HepG2 (cell line): ENCODE results near the gene AFF1. TPM values are rescaled to one million over a fixed set of nuclear protein-coding genes. Genes with fewer than 3 reads are reported as not detected.

Source experiments
- ATAC-seq: fragments of 200-7000 bp; cut with Tn5 transposase; 3 replicates; pipeline ENCODE4 v1.9.1; 2020; ENCODE audit warnings: mild to moderate bottlenecking, moderate library complexity
- BruUV-seq: library from RNA; stranded (reverse); fragments of 400-500 nt; replicated peaks from 2 replicates; lab custom pipeline; 2021; lab: Mats Ljungman, UMichigan
- CTCF ChIA-PET: fragments of 300-600 bp; formaldehyde crosslinking; extraction: SDS; loops from one replicate; lab custom pipeline; 2021; ENCODE audit warnings: low total read pairs, inconsistent platforms, low intra/inter-chr PET ratio; lab: Yijun Ruan, JAX
- POLR2A ChIA-PET: fragments of 350-600 bp; sonication (Branson Sonifier 250); formaldehyde crosslinking; loops from one replicate; lab custom pipeline; 2020; ENCODE audit warnings: antibody characterized with exemption, inconsistent platforms; lab: Yijun Ruan, JAX
- DNase-seq: peaks from one replicate; pipeline ENCODE4 v3.0.0-alpha.2; 2015; ENCODE audit warnings: low spot score
- FAIRE-seq: peaks from 3 replicates; lab custom pipeline; 2011; peaks lifted over from hg19 to GRCh38; lab: Jason Lieb, UNC
- H2AFZ ChIP-seq: one replicate; pipeline ENCODE4 v1.6.1; 2011; ENCODE audit warnings: low read length, inconsistent platforms
- H3K27ac ChIP-seq: fragments of 300-600 bp; 3 replicates; pipeline ENCODE4 v1.8.0; 2011; ENCODE audit warnings: mixed run types, mild to moderate bottlenecking, mixed read lengths, low read length, inconsistent platforms; ENCODE audit not compliant: insufficient read depth; ENCODE audit errors: extremely low read length
- H3K27me3 ChIP-seq, 2 experiments: fragments of 200-600 bp in 1 of 2; 2 replicates in 1 of 2; 3 replicates in 1 of 2; pipeline versions ENCODE4 v1.6.0 to v1.8.0; 2011; ENCODE audit warnings: low read length in 2 of 2, mild to moderate bottlenecking in 2 of 2, moderate library complexity in 2 of 2, inconsistent platforms in 1 of 2; ENCODE audit not compliant: insufficient read depth in 2 of 2, control insufficient read depth in 1 of 2
- H3K36me3 ChIP-seq, 2 experiments: fragments of 200-600 bp in 1 of 2; replicated peaks in 1 of 2; 2 replicates in 1 of 2; 3 replicates in 1 of 2; pipeline versions ENCODE4 v1.5.1 to v1.8.0; 2011; ENCODE audit warnings: low read length in 2 of 2, inconsistent platforms in 1 of 2; ENCODE audit not compliant: insufficient read depth in 2 of 2, control insufficient read depth in 1 of 2
- H3K4me1 ChIP-seq: 2 replicates; pipeline ENCODE4 v1.5.1; 2012; ENCODE audit warnings: low read length, inconsistent platforms; ENCODE audit not compliant: insufficient read depth
- H3K4me2 ChIP-seq: 2 replicates; pipeline ENCODE4 v1.6.0; 2011; ENCODE audit warnings: low read depth, low read length, inconsistent platforms
- H3K4me3 ChIP-seq, 3 experiments: fragments of 200-600 bp in 1 of 3; sonication (generic), shearing (Covaris generic) in 1 of 3; replicated peaks in 1 of 3; 2 replicates each; pipeline ENCODE4 v1.5.1; 2011 to 2016; ENCODE audit warnings: low read length in 3 of 3, inconsistent platforms in 2 of 3, low read depth in 2 of 3, mild to moderate bottlenecking in 2 of 3, control low read depth in 1 of 3, mixed read lengths in 1 of 3; ENCODE audit not compliant: insufficient read depth in 1 of 3
- H3K79me2 ChIP-seq: one replicate; pipeline ENCODE4 v1.6.1; 2011; ENCODE audit warnings: low read length, inconsistent platforms; ENCODE audit not compliant: insufficient read depth
- H3K9ac ChIP-seq: 2 replicates; pipeline ENCODE4 v1.6.0; 2011; ENCODE audit warnings: mild to moderate bottlenecking, low read depth, low read length, inconsistent platforms; ENCODE audit not compliant: insufficient read depth
- H3K9me3 ChIP-seq: 2 replicates; pipeline ENCODE4 v1.5.1; 2012; ENCODE audit warnings: mild to moderate bottlenecking, low read length
- H4K20me1 ChIP-seq: 2 replicates; pipeline ENCODE4 v1.6.0; 2011; ENCODE audit warnings: inconsistent platforms, mild to moderate bottlenecking, low read length, moderate library complexity; ENCODE audit not compliant: insufficient read depth
- AHR ChIP-seq: IDR thresholded peaks from 2 replicates; pipeline ENCODE4 v1.6.1; 2018; ENCODE audit warnings: missing genetic modification reagents, missing compliant biosample characterization
- ARID3A ChIP-seq: IDR thresholded peaks from 2 replicates; pipeline ENCODE4 v1.6.1; 2012; ENCODE audit warnings: low read depth, low read length, improper control_type of control experiment
- ARNT2 ChIP-seq: sonication (generic); formaldehyde crosslinking; IDR thresholded peaks from 2 replicates; pipeline ENCODE4 v1.8.0; 2022; ENCODE audit warnings: mild to moderate bottlenecking, low read depth, missing genetic modification reagents, moderate library complexity
- HCFC1 ChIP-seq: fragments of 150-350 bp; IDR thresholded peaks from 2 replicates; pipeline ENCODE4 v1.6.1; 2014; ENCODE audit warnings: low read depth, low read length
- NR2F6 ChIP-seq, 2 experiments: IDR thresholded peaks; 2 replicates each; pipeline ENCODE4 v1.6.1; 2016; ENCODE audit warnings: antibody characterized with exemption in 1 of 2, mild to moderate bottlenecking in 1 of 2
- TERF1 ChIP-seq: sonication (generic); formaldehyde crosslinking; IDR thresholded peaks from 2 replicates; pipeline ENCODE4 v1.8.0; 2022; ENCODE audit warnings: mild to moderate bottlenecking, missing genetic modification reagents, moderate library complexity
- TFDP1 ChIP-seq: IDR thresholded peaks from 2 replicates; pipeline ENCODE4 v1.6.1; 2016; ENCODE audit warnings: missing compliant biosample characterization, missing genetic modification reagents, borderline replicate concordance
- THAP7 ChIP-seq: sonication (generic); formaldehyde crosslinking; IDR thresholded peaks from 2 replicates; pipeline ENCODE4 v1.8.1; 2023; ENCODE audit warnings: mild to moderate bottlenecking, missing genetic modification reagents
- TSC22D2 ChIP-seq: sonication (generic); formaldehyde crosslinking; IDR thresholded peaks from 2 replicates; pipeline ENCODE4 v1.5.1; 2020; ENCODE audit warnings: missing genetic modification reagents, mild to moderate bottlenecking, borderline replicate concordance
- ZBTB10 ChIP-seq: sonication (generic); formaldehyde crosslinking; IDR thresholded peaks from 2 replicates; pipeline ENCODE4 v1.4.0; 2020; ENCODE audit warnings: missing genetic modification reagents, borderline replicate concordance
- ZC3H13 ChIP-seq: sonication (generic); formaldehyde crosslinking; IDR thresholded peaks from 2 replicates; pipeline ENCODE4 v1.8.1; 2023; ENCODE audit warnings: mild to moderate bottlenecking, missing genetic modification reagents, moderate library complexity
- ZNF263 ChIP-seq: sonication (generic); formaldehyde crosslinking; IDR thresholded peaks from 2 replicates; pipeline ENCODE4 v1.4.0; 2020; ENCODE audit warnings: missing genetic modification reagents
- ZNF34 ChIP-seq: sonication (generic); formaldehyde crosslinking; IDR thresholded peaks from 2 replicates; pipeline ENCODE4 v1.4.0; 2020; ENCODE audit warnings: mild to moderate bottlenecking, missing genetic modification reagents, borderline replicate concordance
- ZNF564 ChIP-seq: sonication (generic); formaldehyde crosslinking; IDR thresholded peaks from 2 replicates; pipeline ENCODE4 v1.8.1; 2023; ENCODE audit warnings: mild to moderate bottlenecking, missing genetic modification reagents
- ZNF567 ChIP-seq: sonication (generic); formaldehyde crosslinking; IDR thresholded peaks from 2 replicates; pipeline ENCODE4 v1.8.1; 2023; ENCODE audit warnings: mild to moderate bottlenecking, missing genetic modification reagents, borderline replicate concordance
- WGBS: methylation state at CpG from one replicate; pipeline ENCODE4 v1.1.6; 2017; ENCODE audit warnings: low lambda C conversion rate; 5-methylcytosine and 5-hydroxymethylcytosine counted together
- in situ Hi-C: cut with HindIII; loops from 2 replicates; pipeline ENCODE4 v1.10.0; 2017; ENCODE audit warnings: low pct_unique_long_range_greater_than_20kb; ENCODE audit not compliant: extremely low pct_ligation_motif_present
- intact Hi-C: fragments of 100-400 bp; cut with micrococcal nuclease; formaldehyde crosslinking; loops from one replicate; pipeline ENCODE4 v1.10.0; 2022; ENCODE audit not compliant: unreplicated experiment
- polyA plus RNA-seq, 8 experiments: library from polyadenylated mRNA; depleted of rRNA in 3 of 8; stranded (reverse) in 7 of 8; unstranded in 1 of 8; fragments of >200 nt; fragmentation: Illumina TruSeq in 4 of 8; extraction: Trizol in 4 of 8; gene quantifications; 2 replicates each; pipeline versions ENCODE4 v1.2.1 to v1.2.3, GENCODE V29; 2011 to 2016; ENCODE audit warnings: low read depth in 4 of 8, missing spikeins in 1 of 8, mixed read lengths in 1 of 8; ENCODE audit not compliant: insufficient read depth in 1 of 8
- total RNA-seq, 5 experiments: library from RNA; depleted of rRNA; stranded (reverse); fragments of >200 nt; fragmentation: Illumina TruSeq; extraction: Trizol; gene quantifications; 2 replicates each; pipeline ENCODE4 v1.2.3, GENCODE V29; 2016; ENCODE audit warnings: low read depth in 1 of 5

Gene AFF1
- total and polyA plus RNA-seq, 2 of the 13 experiments (the other 11 are each of a cell fraction or from before 2014, with no cell fraction given): 15.5 to 15.9 TPM

GRCh38 chr4:86977621-86978184 lies 42.9 kb downstream of the AFF1 start (continued):
- TF ChIP-seq ZBTB10 (no peak), THAP7 (CRISPR knock-in tag) (no peak), ZNF34 (CRISPR knock-in tag) (no peak), ZNF263 (CRISPR knock-in tag) (peak; percentile 21; the same call in 1 of the 2 replicates), ARNT2 (CRISPR knock-in tag) (no peak), ZC3H13 (CRISPR knock-in tag) (no peak)

- ATAC-seq: no peak
- WGBS: 48% methylated on average over 2 of the region's 2 CpGs
- H3K4me1 ChIP-seq: peaks cover 65% of the 10 kb centered on the region
- in situ Hi-C loops (no loop called here), intact Hi-C loops (loop anchor here (2.0 kb wide), 1 partner anchor 44 kb away; the partner anchor contains the start of gene AFF1)
- no peaks in the 10 kb centered on the region for H3K27me3 ChIP-seq
- H3K36me3 ChIP-seq: peaks cover 3 to 6% of the 10 kb centered on the region in 2 experiments; a peak in 3 of 5 replicates
- no peaks in the 10 kb centered on the region for H3K9me3 ChIP-seq
- TF ChIP-seq AHR: no peak
- TF ChIP-seq NR2F6 (IDR thresholded peaks at IDR 0.05): no peak
- TF ChIP-seq NR2F6 (CRISPR knock-in tag; IDR thresholded peaks at IDR 0.05): no peak
- TF ChIP-seq ARID3A: no peak
- TF ChIP-seq TSC22D2: no peak
- TF ChIP-seq TFDP1 (CRISPR knock-in tag): no peak
- TF ChIP-seq ZNF564 (CRISPR knock-in tag): no peak
- no peak for TF ChIP-seq HCFC1
- no peak for TF ChIP-seq ZNF567 (CRISPR knock-in tag)
- TF ChIP-seq TERF1: no peak
- FAIRE-seq: no peak
- H3K27ac ChIP-seq: peak overlapping the region; percentile 53
- CTCF ChIA-PET: no interaction called here
- H3K4me3 ChIP-seq: no peak overlapping the region
- H2AFZ ChIP-seq: no peak overlapping the region
- H3K9ac ChIP-seq: peak overlapping the region; percentile 32; the same call in 1 of the 2 replicates
- BruUV-seq: no TSS peak
- no peak for DNase-seq
- POLR2A ChIA-PET: interaction anchor here (1.2 to 3.6 kb wide), 4 partner anchors 9 to 55 kb away, joined by 3 to 30 read pairs (median 8); partner anchors contain the start of gene AFF1
- peaks cover 55% of the 10 kb centered on the region for H3K79me2 ChIP-seq
- H3K4me2 ChIP-seq: no peak overlapping the region
- no peaks in the 10 kb centered on the region for H4K20me1 ChIP-seq
These were observed 43.9 kb downstream of the AFF1 start for GRCh38 chr4:86978709-86979108.
